Smooth muscle cell (in vitro differentiated cells): Measurements from ENCODE around the gene KIAA0232. TPM values are rescaled to one million over a fixed set of nuclear protein-coding genes. Genes with fewer than 3 reads are reported as not detected.

Experiments
- DNase-seq: peaks from one replicate; lab custom pipeline; 2025; ENCODE audit not compliant: unreplicated experiment; lab: John Stamatoyannopoulos, UW
- H2AFZ ChIP-seq: fragments of 200-600 bp; sonication (generic); 2 replicates; pipeline ENCODE4 v1.6.0; 2016; ENCODE audit warnings: antibody characterized with exemption, low read depth, mild to moderate bottlenecking
- H3F3A ChIP-seq: fragments of 200-600 bp; sonication (generic); 2 replicates; pipeline ENCODE4 v1.6.0; 2017; ENCODE audit warnings: antibody characterized with exemption, low read depth
- H3K27ac ChIP-seq: fragments of 200-600 bp; sonication (generic); 2 replicates; pipeline ENCODE4 v1.5.1; 2016; ENCODE audit warnings: low read depth, mild to moderate bottlenecking
- H3K27me3 ChIP-seq: fragments of 200-600 bp; sonication (generic); 2 replicates; pipeline ENCODE4 v1.6.1; 2016; ENCODE audit warnings: low read depth, mild to moderate bottlenecking
- H3K36me3 ChIP-seq: fragments of 200-600 bp; sonication (generic); 2 replicates; pipeline ENCODE4 v1.5.1; 2016; ENCODE audit warnings: low read depth
- H3K4me1 ChIP-seq: fragments of 200-600 bp; sonication (generic); 2 replicates; pipeline ENCODE4 v1.5.1; 2016; ENCODE audit warnings: low read depth
- H3K4me2 ChIP-seq: fragments of 200-600 bp; sonication (generic); 2 replicates; pipeline ENCODE4 v1.6.0; 2016; ENCODE audit warnings: mild to moderate bottlenecking
- H3K4me3 ChIP-seq: fragments of 200-600 bp; sonication (generic); 2 replicates; pipeline ENCODE4 v1.5.1; 2016; ENCODE audit warnings: mild to moderate bottlenecking
- H3K79me2 ChIP-seq: fragments of 200-600 bp; sonication (generic); 2 replicates; pipeline ENCODE4 v1.6.0; 2016; ENCODE audit warnings: low read depth, mild to moderate bottlenecking
- H3K9ac ChIP-seq: fragments of 200-600 bp; sonication (generic); 2 replicates; pipeline ENCODE4 v1.6.0; 2016; ENCODE audit warnings: low read depth
- H3K9me3 ChIP-seq: fragments of 200-600 bp; sonication (generic); replicated peaks from 2 replicates; pipeline ENCODE4 v1.5.1; 2016; ENCODE audit warnings: low read depth
- H4K20me1 ChIP-seq: fragments of 200-600 bp; sonication (generic); 2 replicates; pipeline ENCODE4 v1.6.0; 2016; ENCODE audit warnings: low read depth
- WGBS: methylation state at CpG from one replicate; pipeline ENCODE4 v1.1.7; 2016; ENCODE audit warnings: low lambda C conversion rate; 5-methylcytosine and 5-hydroxymethylcytosine counted together
- polyA plus RNA-seq: library from polyadenylated mRNA; unstranded; fragments of >200 nt; fragmentation: Nextera tagmentation; extraction: Ambion mirVana; gene quantifications from 2 replicates; pipeline ENCODE4 v1.2.1, GENCODE V29; 2016
- total RNA-seq: library from RNA; depleted of rRNA; stranded (reverse); fragments of >200 nt; gene quantifications from 2 replicates; pipeline ENCODE4 v1.2.3, GENCODE V29; 2014
- TF ChIP-seq, protein P1 (sequence below): fragments of 200-600 bp; sonication (generic); IDR thresholded peaks from 2 replicates; pipeline ENCODE4 v1.5.1; 2017; ENCODE audit warnings: borderline replicate concordance, mild to moderate bottlenecking, antibody characterized with exemption; ENCODE audit not compliant: insufficient read depth, poor library complexity, severe bottlenecking

KIAA0232 gene
- total and polyA plus RNA-seq, 2 experiments from 2014 or later: 8.4 to 16.6 TPM

DNA sequence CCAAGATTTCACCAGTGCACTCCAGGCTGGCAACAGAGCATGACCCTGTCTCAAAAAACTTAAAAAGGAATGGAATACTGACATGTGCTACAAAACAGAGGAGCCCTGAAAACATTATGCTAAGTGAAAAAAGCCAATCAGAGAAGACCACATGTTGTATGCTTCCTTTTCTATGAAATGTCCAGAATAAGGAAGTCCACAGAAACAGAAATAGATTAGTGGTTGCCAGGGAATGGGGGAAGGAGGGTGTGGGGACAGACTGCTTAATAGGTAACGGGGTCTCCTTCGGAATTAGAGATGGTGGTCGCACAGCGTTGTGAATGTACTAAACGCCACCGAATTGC, 30.1 kb upstream of the KIAA0232 start:
- over 99% methylated on average over 6 of the region's 6 CpGs for WGBS
- TF ChIP-seq, protein P1, sequence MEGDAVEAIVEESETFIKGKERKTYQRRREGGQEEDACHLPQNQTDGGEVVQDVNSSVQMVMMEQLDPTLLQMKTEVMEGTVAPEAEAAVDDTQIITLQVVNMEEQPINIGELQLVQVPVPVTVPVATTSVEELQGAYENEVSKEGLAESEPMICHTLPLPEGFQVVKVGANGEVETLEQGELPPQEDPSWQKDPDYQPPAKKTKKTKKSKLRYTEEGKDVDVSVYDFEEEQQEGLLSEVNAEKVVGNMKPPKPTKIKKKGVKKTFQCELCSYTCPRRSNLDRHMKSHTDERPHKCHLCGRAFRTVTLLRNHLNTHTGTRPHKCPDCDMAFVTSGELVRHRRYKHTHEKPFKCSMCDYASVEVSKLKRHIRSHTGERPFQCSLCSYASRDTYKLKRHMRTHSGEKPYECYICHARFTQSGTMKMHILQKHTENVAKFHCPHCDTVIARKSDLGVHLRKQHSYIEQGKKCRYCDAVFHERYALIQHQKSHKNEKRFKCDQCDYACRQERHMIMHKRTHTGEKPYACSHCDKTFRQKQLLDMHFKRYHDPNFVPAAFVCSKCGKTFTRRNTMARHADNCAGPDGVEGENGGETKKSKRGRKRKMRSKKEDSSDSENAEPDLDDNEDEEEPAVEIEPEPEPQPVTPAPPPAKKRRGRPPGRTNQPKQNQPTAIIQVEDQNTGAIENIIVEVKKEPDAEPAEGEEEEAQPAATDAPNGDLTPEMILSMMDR: no peak
- H3K4me2 ChIP-seq: no peak overlapping the region
- H4K20me1 ChIP-seq: no peaks in the 10 kb centered on the region
- H2AFZ ChIP-seq: no peak overlapping the region
- H3K27ac ChIP-seq: no peak overlapping the region
- H3K27me3 ChIP-seq: no peaks in the 10 kb centered on the region
- no peak overlapping the region for H3K9ac ChIP-seq
- no peaks in the 10 kb centered on the region for H3K36me3 ChIP-seq
- no peaks in the 10 kb centered on the region for H3K9me3 ChIP-seq
- no peaks in the 10 kb centered on the region for H3F3A ChIP-seq
- H3K4me1 ChIP-seq: no peaks in the 10 kb centered on the region
- DNase-seq: no peak
- no peak overlapping the region for H3K4me3 ChIP-seq
- no peaks in the 10 kb centered on the region for H3K79me2 ChIP-seq

DNA sequence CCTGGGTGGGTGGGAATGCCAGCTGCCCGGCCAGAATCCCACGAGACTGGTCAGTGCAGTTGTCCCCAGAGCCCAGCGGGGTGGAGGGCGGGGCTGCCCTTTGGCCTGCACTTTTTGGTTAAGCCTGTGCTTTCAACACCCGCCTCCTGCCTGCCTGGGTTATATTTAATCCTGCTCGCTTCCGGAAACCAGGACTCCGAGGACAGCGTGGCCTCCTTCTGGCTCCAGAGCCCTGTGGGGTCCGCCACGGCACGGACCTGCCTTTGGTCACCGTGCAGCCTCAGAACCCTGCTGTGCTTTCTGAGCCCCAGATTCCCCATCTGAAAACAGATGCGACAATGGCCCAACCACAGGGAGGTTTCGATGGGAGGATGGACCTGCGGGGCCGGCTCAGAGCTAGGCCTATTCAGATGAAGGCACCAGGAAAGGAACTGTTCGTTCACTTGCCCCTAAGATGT, 29.4 kb upstream of the KIAA0232 start:
- H3K79me2 ChIP-seq: no peaks in the 10 kb centered on the region
- WGBS: 88% methylated on average over 18 of the region's 18 CpGs
- DNase-seq: no peak
- no peaks in the 10 kb centered on the region for H3F3A ChIP-seq
- no peaks in the 10 kb centered on the region for H4K20me1 ChIP-seq
- TF ChIP-seq, protein P1: no peak
- H3K9ac ChIP-seq: no peak overlapping the region
- H3K4me2 ChIP-seq: no peak overlapping the region
- H3K4me3 ChIP-seq: no peak overlapping the region
- H3K9me3 ChIP-seq: no peaks in the 10 kb centered on the region
- H3K27ac ChIP-seq: no peak overlapping the region
- H2AFZ ChIP-seq: no peak overlapping the region
- H3K4me1 ChIP-seq: no peaks in the 10 kb centered on the region
- no peaks in the 10 kb centered on the region for H3K27me3 ChIP-seq
- no peaks in the 10 kb centered on the region for H3K36me3 ChIP-seq

DNA sequence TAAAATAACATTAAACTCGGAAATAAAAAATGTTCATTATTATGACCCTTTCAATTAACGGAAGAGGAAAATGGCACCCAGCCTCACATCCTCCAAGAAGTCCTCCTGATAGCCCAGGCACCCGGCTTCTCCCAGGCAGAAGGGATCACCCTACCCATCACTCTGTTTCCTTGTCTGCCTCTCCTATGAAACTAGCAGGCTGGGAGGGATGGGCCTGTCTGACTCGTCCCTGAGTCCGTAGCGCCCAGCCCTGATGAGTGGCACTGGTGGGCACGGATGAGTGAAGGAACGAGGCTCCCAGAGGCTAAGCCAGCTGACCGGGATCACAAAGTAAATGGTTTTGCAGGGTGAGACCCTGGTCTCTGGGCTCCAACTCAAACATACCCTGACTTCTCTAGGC, 28.6 kb upstream of the KIAA0232 start:
- 86% methylated on average over 9 of the region's 9 CpGs for WGBS
- no peak overlapping the region for H3K27ac ChIP-seq

More for the DNA sequence above, 28.6 kb upstream of the KIAA0232 start:
- no peak overlapping the region for H3K4me3 ChIP-seq
- no peaks in the 10 kb centered on the region for H4K20me1 ChIP-seq
- no peaks in the 10 kb centered on the region for H3F3A ChIP-seq
- H2AFZ ChIP-seq: no peak overlapping the region
- H3K27me3 ChIP-seq: no peaks in the 10 kb centered on the region
- no peaks in the 10 kb centered on the region for H3K36me3 ChIP-seq
- TF ChIP-seq, protein P1: no peak
- no peaks in the 10 kb centered on the region for H3K79me2 ChIP-seq
- H3K4me2 ChIP-seq: no peak overlapping the region
- DNase-seq: no peak
- no peak overlapping the region for H3K9ac ChIP-seq
- no peaks in the 10 kb centered on the region for H3K4me1 ChIP-seq
- no peaks in the 10 kb centered on the region for H3K9me3 ChIP-seq
